Measurements from ENCODE around the gene COPS8. TPM values are rescaled to one million over a fixed set of nuclear protein-coding genes. Genes with fewer than 3 reads are reported as not detected.

The COPS8 gene
- total and polyA plus RNA-seq, 2 experiments from 2014 or later, result 120 to 130 TPM

GRCh38 chr2:237134321-237135230, 48.9 kb downstream of the COPS8 start:
- Mint-ChIP-seq H3K9me3 (peaks cover 3% of the 10 kb centered on the region; the same call in 1 of the 3 replicates), H3K4me3 (no peak overlapping the region), H3K27me3 (ENCODE audit: insufficient read depth, low read depth, poor library complexity) (no peaks in the 10 kb centered on the region), H3K4me1 (no peaks in the 10 kb centered on the region), H3K27ac (no peak overlapping the region), H3K36me3 (ENCODE audit: low read depth) (no peaks in the 10 kb centered on the region)
- Histone ChIP-seq H4K20me1 (replicated peaks; ENCODE audit: insufficient read depth) (no peaks in the 10 kb centered on the region), H3K36me3 (ENCODE audit: insufficient read depth) (no peaks in the 10 kb centered on the region), H3K27me3 (ENCODE audit: insufficient read depth) (no peaks in the 10 kb centered on the region), H3F3A (replicated peaks; ENCODE audit: low read depth) (0 out of 2 replicates have a peak, but pooled peaks cover 5% of the 10 kb centered on the region), H3K4me3 (no peak overlapping the region), H3K9me2 (ENCODE audit: insufficient read depth) (no peaks in the 10 kb centered on the region; the same call in 1 of the 2 replicates), H2AFZ (no peak overlapping the region), H3K4me1 (ENCODE audit: insufficient read depth) (no peaks in the 10 kb centered on the region), H3K79me2 (replicated peaks; ENCODE audit: insufficient read depth) (no peaks in the 10 kb centered on the region), H3K4me2 (no peak overlapping the region), H3K27ac (ENCODE audit: low read depth) (no peak overlapping the region)
- ATAC-seq (peak; percentile 82), DNase-seq (ENCODE audit: low spot score) (no peak)
- TF ChIP-seq EZH2 (IDR thresholded peaks at IDR 0.05; ENCODE audit: low read depth, unreplicated experiment) (no peak), EZH2phosphoT487 (IDR thresholded peaks at IDR 0.05; ENCODE audit: unreplicated experiment) (no peak), CREB1 (CRISPR knock-in tag; IDR thresholded peaks at IDR 0.05; ENCODE audit: low read depth) (no peak)

- H3K27me3 Mint-ChIP-seq (ENCODE audit: insufficient read depth, low read depth, poor library complexity), result no peaks in the 10 kb centered on the region
- no peak for TF ChIP-seq CTCF (conservative IDR thresholded peaks at IDR 0.05; ENCODE audit: low read depth in 2 of 2)
- TF ChIP-seq ZNF462 (CRISPR knock-in tag; IDR thresholded peaks at IDR 0.05), result no peak
- no peak for TF ChIP-seq REST (IDR thresholded peaks at IDR 0.05; ENCODE audit: unreplicated experiment)
- no peak for TF ChIP-seq POLR2AphosphoS5 (IDR thresholded peaks at IDR 0.05; ENCODE audit: low read depth)
- no peak for TF ChIP-seq EZH2 (IDR thresholded peaks at IDR 0.05; ENCODE audit: low read depth, unreplicated experiment)
- no peak for TF ChIP-seq EZH2phosphoT487 (IDR thresholded peaks at IDR 0.05; ENCODE audit: unreplicated experiment)
- TF ChIP-seq NANOG (IDR thresholded peaks at IDR 0.05; ENCODE audit: borderline replicate concordance), result no peak
Observed at GRCh38 chr2:237136824-237137223, 51.1 kb downstream of the COPS8 start.

More at GRCh38 chr2:237136824-237137223, 51.1 kb downstream of the COPS8 start:
- no peak overlapping the region for H3K27ac Mint-ChIP-seq
- Histone ChIP-seq H3K9me2 (ENCODE audit: insufficient read depth) (no peaks in the 10 kb centered on the region; the same call in 1 of the 2 replicates), H3K36me3 (ENCODE audit: insufficient read depth) (no peaks in the 10 kb centered on the region), H3K27ac (ENCODE audit: low read depth) (no peak overlapping the region), H3K4me2 (no peak overlapping the region), H2AFZ (no peak overlapping the region), H4K20me1 (replicated peaks; ENCODE audit: insufficient read depth) (no peaks in the 10 kb centered on the region), H3K79me2 (replicated peaks; ENCODE audit: insufficient read depth) (no peaks in the 10 kb centered on the region), H3K4me3 (no peak overlapping the region), H3F3A (replicated peaks; ENCODE audit: low read depth) (no peaks in the 10 kb centered on the region), H3K27me3 (ENCODE audit: insufficient read depth) (no peaks in the 10 kb centered on the region), H3K4me1 (ENCODE audit: insufficient read depth) (no peaks in the 10 kb centered on the region)
- peaks cover 3% of the 10 kb centered on the region; the same call in 1 of the 3 replicates for H3K9me3 Mint-ChIP-seq
- H3K4me3 Mint-ChIP-seq, result no peak overlapping the region
- no peaks in the 10 kb centered on the region for H3K36me3 Mint-ChIP-seq (ENCODE audit: low read depth)
- no peak for ATAC-seq
- H3K4me1 Mint-ChIP-seq, result no peaks in the 10 kb centered on the region
- no peak for DNase-seq (ENCODE audit: low spot score)

Data from GM23338 (cell line).